Fibroblast of lung (primary cell): ENCODE data around the gene MYO18A. TPM values are rescaled to one million over a fixed set of nuclear protein-coding genes. Genes with fewer than 3 reads are reported as not detected.

ENCODE experiments used
- DNase-seq, 2 donors: peaks; one replicate each; pipeline versions ENCODE4 v3.0.0 to v3.0.0-alpha.2; 2010; ENCODE audit warnings: low read depth in 2 of 2
- H2AFZ ChIP-seq: 2 replicates; pipeline ENCODE4 v1.5.1; 2012; ENCODE audit warnings: low read length, control low read depth, inconsistent platforms
- H3K27ac ChIP-seq: 2 replicates; pipeline ENCODE4 v1.5.1; 2011; ENCODE audit warnings: low read length, control low read depth; ENCODE audit not compliant: insufficient read depth
- H3K27me3 ChIP-seq: 2 replicates; pipeline ENCODE4 v1.5.1; 2011; ENCODE audit warnings: mild to moderate bottlenecking, low read length; ENCODE audit not compliant: control insufficient read depth, insufficient read depth
- H3K36me3 ChIP-seq: 2 replicates; pipeline ENCODE4 v1.5.1; 2011; ENCODE audit warnings: low read length; ENCODE audit not compliant: control insufficient read depth, insufficient read depth
- H3K4me1 ChIP-seq: 2 replicates; pipeline ENCODE4 v1.5.1; 2011; ENCODE audit warnings: low read length; ENCODE audit not compliant: control insufficient read depth, insufficient read depth; ENCODE audit errors: extremely low read depth
- H3K4me2 ChIP-seq: 2 replicates; pipeline ENCODE4 v1.5.1; 2011; ENCODE audit warnings: low read length, control low read depth; ENCODE audit not compliant: insufficient read depth; ENCODE audit errors: extremely low read depth
- H3K4me3 ChIP-seq, 4 experiments: fragments of 200-600 bp in 1 of 4; sonication (generic) in 1 of 4; replicated peaks in 1 of 4; 2 replicates each; pipeline ENCODE4 v1.5.1; 2011 to 2016; ENCODE audit warnings: low read length in 4 of 4, low read depth in 3 of 4, mild to moderate bottlenecking in 3 of 4, control low read depth in 2 of 4, inconsistent platforms in 1 of 4, mixed read lengths in 1 of 4; ENCODE audit not compliant: insufficient read depth in 1 of 4; ENCODE audit errors: control extremely low read depth in 1 of 4
- H3K79me2 ChIP-seq: 2 replicates; pipeline ENCODE4 v1.5.1; 2012; ENCODE audit warnings: mild to moderate bottlenecking, low read length, inconsistent platforms; ENCODE audit not compliant: control insufficient read depth, insufficient read depth
- H3K9ac ChIP-seq: 2 replicates; pipeline ENCODE4 v1.5.1; 2011; ENCODE audit warnings: mild to moderate bottlenecking, low read length, control low read depth; ENCODE audit not compliant: insufficient read depth
- H3K9me3 ChIP-seq: 2 replicates; pipeline ENCODE4 v1.5.1; 2012; ENCODE audit warnings: low read depth, low read length; ENCODE audit not compliant: control insufficient read depth, insufficient read depth
- H4K20me1 ChIP-seq: 2 replicates; pipeline ENCODE4 v1.5.1; 2011; ENCODE audit warnings: low read length; ENCODE audit not compliant: control insufficient read depth, insufficient read depth; ENCODE audit errors: extremely low read depth
- EZH2 ChIP-seq: IDR thresholded peaks from 2 replicates; pipeline ENCODE4 v1.5.1; 2012; ENCODE audit warnings: low read length, control low read depth, mild to moderate bottlenecking; ENCODE audit errors: missing control alignments
- polyA plus RNA-seq, 2 donors: library from polyadenylated mRNA; depleted of rRNA in 1 of 2; stranded (reverse) in 1 of 2; unstranded in 1 of 2; fragments of >200 nt; gene quantifications; 2 replicates each; pipeline ENCODE4 v1.2.1, GENCODE V29; 2011 to 2012; ENCODE audit warnings: missing spikeins in 1 of 2
- total RNA-seq: library from RNA; depleted of rRNA; stranded (reverse); fragments of >200 nt; gene quantifications from 2 replicates; pipeline ENCODE4 v1.2.1, GENCODE V29; 2014
- TF ChIP-seq, protein P1 (sequence below), 2 donors: IDR thresholded peaks in 1 of 2; conservative IDR thresholded peaks in 1 of 2; 1 replicate in 1 of 2; 2 replicates in 1 of 2; pipeline ENCODE4 v1.5.1; 2011 to 2012; ENCODE audit warnings: low read length in 2 of 2, control low read depth in 1 of 2, inconsistent platforms in 1 of 2, low read depth in 1 of 2, mild to moderate bottlenecking in 1 of 2

The MYO18A gene
- total and polyA plus RNA-seq, 2 donors (not counting 1 experiment from before 2014, with no cell fraction given), result 11.7 to 133 TPM

DNA sequence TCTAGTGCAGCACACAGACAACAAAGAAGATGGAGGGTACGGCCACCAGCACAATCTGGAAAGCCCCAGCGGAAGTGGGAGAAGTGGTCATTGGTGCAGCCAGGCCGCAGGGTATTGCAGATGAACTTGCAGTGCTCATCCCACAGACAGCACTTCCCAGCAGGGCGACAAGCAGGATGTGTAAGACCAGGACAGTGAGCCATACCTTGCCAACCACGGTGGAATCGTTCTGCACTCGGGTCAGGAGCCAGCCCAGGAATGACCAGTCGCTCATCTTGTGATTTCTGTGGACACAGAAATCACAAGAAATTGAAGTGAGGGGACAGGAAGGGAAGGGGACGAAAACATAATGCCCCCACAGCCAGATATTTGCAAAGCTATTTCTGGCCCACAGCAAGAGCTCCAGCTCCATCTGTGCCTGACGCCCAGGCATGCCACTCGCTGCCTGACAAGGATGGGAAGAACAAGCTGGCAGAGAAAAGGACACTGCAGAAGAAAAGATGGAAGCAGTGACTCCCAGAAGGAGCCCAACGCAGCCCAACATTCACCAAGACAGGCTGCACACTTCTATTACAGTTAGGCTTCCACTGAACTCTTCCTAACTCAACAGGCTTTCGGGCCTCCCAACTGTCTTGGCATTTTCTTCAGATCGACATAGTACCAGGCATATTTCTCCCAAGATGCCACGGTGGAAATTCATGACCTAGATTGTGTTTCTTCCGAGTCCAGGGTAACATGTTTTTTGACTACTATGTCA lies 17.5 kb upstream of the MYO18A start:
- Histone ChIP-seq H2AFZ (no peak overlapping the region), H3K4me2 (no peak overlapping the region), H3K27ac (no peak overlapping the region), H3K9me3 (no peaks in the 10 kb centered on the region), H3K9ac (no peak overlapping the region), H3K79me2 (no peaks in the 10 kb centered on the region), H4K20me1 (peaks cover 2% of the 10 kb centered on the region), H3K4me1 (no peaks in the 10 kb centered on the region), H3K27me3 (no peaks in the 10 kb centered on the region), H3K36me3 (no peaks in the 10 kb centered on the region), H3K4me3 (no peak overlapping the region)
- DNase-seq, result no peak
- TF ChIP-seq, protein P1, sequence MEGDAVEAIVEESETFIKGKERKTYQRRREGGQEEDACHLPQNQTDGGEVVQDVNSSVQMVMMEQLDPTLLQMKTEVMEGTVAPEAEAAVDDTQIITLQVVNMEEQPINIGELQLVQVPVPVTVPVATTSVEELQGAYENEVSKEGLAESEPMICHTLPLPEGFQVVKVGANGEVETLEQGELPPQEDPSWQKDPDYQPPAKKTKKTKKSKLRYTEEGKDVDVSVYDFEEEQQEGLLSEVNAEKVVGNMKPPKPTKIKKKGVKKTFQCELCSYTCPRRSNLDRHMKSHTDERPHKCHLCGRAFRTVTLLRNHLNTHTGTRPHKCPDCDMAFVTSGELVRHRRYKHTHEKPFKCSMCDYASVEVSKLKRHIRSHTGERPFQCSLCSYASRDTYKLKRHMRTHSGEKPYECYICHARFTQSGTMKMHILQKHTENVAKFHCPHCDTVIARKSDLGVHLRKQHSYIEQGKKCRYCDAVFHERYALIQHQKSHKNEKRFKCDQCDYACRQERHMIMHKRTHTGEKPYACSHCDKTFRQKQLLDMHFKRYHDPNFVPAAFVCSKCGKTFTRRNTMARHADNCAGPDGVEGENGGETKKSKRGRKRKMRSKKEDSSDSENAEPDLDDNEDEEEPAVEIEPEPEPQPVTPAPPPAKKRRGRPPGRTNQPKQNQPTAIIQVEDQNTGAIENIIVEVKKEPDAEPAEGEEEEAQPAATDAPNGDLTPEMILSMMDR (conservative IDR thresholded peaks at IDR 0.05 in 1 of 2, IDR thresholded peaks at IDR 0.05 in 1 of 2; ENCODE audit: low read depth in 1 of 2, low read length in 2 of 2), result no peak
- TF ChIP-seq EZH2, result no peak

DNA sequence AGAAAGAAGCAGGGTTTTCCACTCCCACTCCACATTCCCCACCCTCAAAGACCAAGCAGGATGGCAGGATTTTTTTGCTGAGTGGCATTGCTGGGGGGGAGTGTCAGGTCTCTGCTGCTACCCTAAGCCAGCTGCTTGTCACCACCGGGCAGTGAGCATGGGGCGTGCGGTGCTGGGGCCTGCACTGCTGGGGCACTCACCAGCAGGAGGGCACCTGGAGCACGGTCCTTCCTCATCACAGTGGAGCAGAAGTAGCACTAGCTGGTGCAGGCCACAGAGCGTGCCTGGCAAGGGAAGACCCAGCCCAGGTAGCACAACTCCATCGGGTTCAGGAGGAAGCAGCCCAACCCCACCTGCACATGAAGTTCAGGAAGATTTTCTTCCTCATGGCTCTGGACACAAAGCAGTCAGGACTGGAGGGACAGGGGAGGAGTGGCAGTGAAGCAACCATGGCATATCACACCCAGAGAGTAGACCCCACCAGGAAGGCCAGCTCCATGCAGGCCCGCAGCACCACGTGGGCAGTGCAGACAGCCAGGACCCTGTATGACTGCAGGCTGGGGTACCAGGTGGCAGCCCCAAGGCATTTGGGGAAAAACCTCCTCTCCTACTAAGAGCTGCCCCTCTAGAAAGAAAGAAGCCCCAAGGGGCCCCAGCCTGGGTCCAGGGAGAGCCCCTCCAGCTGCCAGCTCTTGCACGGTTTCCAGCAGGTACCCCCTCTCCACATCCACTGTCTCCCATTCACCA lies 16.7 kb upstream of the MYO18A start:
- no peaks in the 10 kb centered on the region for H3K9me3 ChIP-seq
- no peak overlapping the region for H2AFZ ChIP-seq
- no peaks in the 10 kb centered on the region for H3K4me1 ChIP-seq
- H3K27ac ChIP-seq, result no peak overlapping the region
- no peaks in the 10 kb centered on the region for H3K79me2 ChIP-seq
- no peaks in the 10 kb centered on the region for H3K36me3 ChIP-seq
- H3K9ac ChIP-seq, result no peak overlapping the region
- peaks cover 2% of the 10 kb centered on the region for H4K20me1 ChIP-seq
- no peak overlapping the region for H3K4me3 ChIP-seq
- H3K27me3 ChIP-seq, result no peaks in the 10 kb centered on the region
- no peak for DNase-seq
- TF ChIP-seq, protein P1 (conservative IDR thresholded peaks at IDR 0.05 in 1 of 2, IDR thresholded peaks at IDR 0.05 in 1 of 2; ENCODE audit: low read depth in 1 of 2, low read length in 2 of 2), result no peak
- no peak for TF ChIP-seq EZH2
- no peak overlapping the region for H3K4me2 ChIP-seq

DNA sequence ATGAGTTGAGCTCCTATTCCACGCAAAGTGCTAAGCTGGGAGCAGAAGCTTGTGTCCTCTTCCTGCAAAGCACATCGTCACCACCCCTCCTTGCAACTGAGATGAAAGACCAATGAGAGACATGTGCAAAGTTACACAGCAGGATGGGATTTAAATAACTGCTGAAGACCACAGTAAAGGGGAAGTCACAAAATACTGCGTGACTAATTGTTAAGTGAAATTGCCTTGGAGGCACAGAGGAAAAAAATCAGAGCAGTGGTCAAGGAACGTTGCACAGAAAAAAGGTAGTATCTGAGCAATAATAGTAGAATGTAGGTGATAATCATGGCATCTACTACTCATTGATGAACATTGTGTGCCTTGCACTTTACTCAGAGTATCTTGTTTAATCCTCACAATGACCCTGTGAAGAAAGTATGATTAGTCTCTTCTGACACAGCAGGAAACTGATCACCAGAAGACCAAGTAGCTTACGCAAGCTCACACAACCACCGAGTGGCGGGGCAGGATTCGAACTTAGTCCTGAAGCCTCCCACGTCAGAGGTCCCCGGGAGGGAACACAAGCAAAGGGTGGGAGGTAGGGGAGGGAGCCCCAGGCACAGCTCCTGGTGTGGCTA lies 15.4 kb upstream of the MYO18A start:
- Histone ChIP-seq H4K20me1 (peaks cover 2% of the 10 kb centered on the region), H3K27me3 (peaks cover 3% of the 10 kb centered on the region), H3K4me3 (no peak overlapping the region), H3K9ac (no peak overlapping the region), H3K9me3 (no peaks in the 10 kb centered on the region), H3K79me2 (no peaks in the 10 kb centered on the region), H3K4me2 (no peak overlapping the region), H3K27ac (no peak overlapping the region), H3K36me3 (no peaks in the 10 kb centered on the region), H3K4me1 (no peaks in the 10 kb centered on the region), H2AFZ (no peak overlapping the region)
- DNase-seq, result no peak
- TF ChIP-seq, protein P1 (conservative IDR thresholded peaks at IDR 0.05 in 1 of 2, IDR thresholded peaks at IDR 0.05 in 1 of 2; ENCODE audit: low read depth in 1 of 2, low read length in 2 of 2), result no peak
- TF ChIP-seq EZH2, result no peak
